Aorta (tissue), 5 donors: Measurements from ENCODE around the gene UBE2F. TPM values are rescaled to one million over a fixed set of nuclear protein-coding genes. Genes with fewer than 3 reads are reported as not detected.
A peak's percentile ranks its signal among the peaks of the same experiment; 100 is the strongest.

Experiments
- ATAC-seq: fragments of 200-7000 bp; cut with Tn5 transposase; one replicate; pipeline ENCODE4 v1.9.1; 2022; ENCODE audit warnings: moderate library complexity; ENCODE audit not compliant: low FRiP score
- DNase-seq, 2 donors: peaks; one replicate each; pipeline ENCODE4 v3.0.0-alpha.2; 2020
- H3K27ac ChIP-seq, 2 donors: one replicate each; pipeline ENCODE4 v1.5.1; 2013; ENCODE audit warnings: low read length in 2 of 2, mild to moderate bottlenecking in 2 of 2, moderate library complexity in 2 of 2, control low read depth in 1 of 2, inconsistent platforms in 1 of 2, low read depth in 1 of 2
- H3K27me3 ChIP-seq, 2 donors: one replicate each; pipeline ENCODE4 v1.6.1; 2013; ENCODE audit warnings: control low read depth in 1 of 2, low read length in 1 of 2, mild to moderate bottlenecking in 1 of 2, moderate library complexity in 1 of 2; ENCODE audit not compliant: insufficient read depth in 2 of 2, control insufficient read depth in 1 of 2
- H3K36me3 ChIP-seq, 2 donors: one replicate each; pipeline ENCODE4 v1.6.1; 2013; ENCODE audit warnings: control low read depth in 1 of 2, low read length in 1 of 2, mild to moderate bottlenecking in 1 of 2; ENCODE audit not compliant: insufficient read depth in 2 of 2, control insufficient read depth in 1 of 2
- H3K4me1 ChIP-seq, 2 donors: one replicate each; pipeline ENCODE4 v1.6.1; 2013; ENCODE audit warnings: low read length in 2 of 2, control low read depth in 1 of 2, mild to moderate bottlenecking in 1 of 2, moderate library complexity in 1 of 2; ENCODE audit not compliant: insufficient read depth in 2 of 2, control insufficient read depth in 1 of 2
- H3K4me3 ChIP-seq, 2 donors: one replicate each; pipeline ENCODE4 v1.5.1; 2013; ENCODE audit warnings: low read length in 2 of 2, control low read depth in 1 of 2, mild to moderate bottlenecking in 1 of 2
- H3K9me3 ChIP-seq: one replicate; pipeline ENCODE4 v1.6.1; 2013; ENCODE audit warnings: mild to moderate bottlenecking, low read length; ENCODE audit not compliant: control insufficient read depth
- WGBS, 2 donors: extraction: QIAGEN DNeasy Blood & Tissue Kit; methylation state at CpG; one replicate each; pipeline ENCODE4 v1.1.7; 2013; 5-methylcytosine and 5-hydroxymethylcytosine counted together
- intact Hi-C, 2 donors: fragments of 100-400 bp; cut with DNase I; formaldehyde crosslinking; loops; one replicate each; pipeline versions ENCODE4 v1.14.2 to v1.15.0; 2022
- polyA plus RNA-seq, 2 donors: library from polyadenylated mRNA; stranded (reverse); fragments of 200-250 nt; gene quantifications; one replicate each; pipeline ENCODE4 v1.2.3, GENCODE V29; 2013
- total RNA-seq, 2 donors: library from RNA; stranded (reverse); fragmentation: NEBNext Ultra II Directional; extraction: Animal tissue kit (Norgen Biotek cat#: 25700); gene quantifications; one replicate each; pipeline ENCODE4 v1.2.1, GENCODE V29; 2021
- donor health status: healthy with polysubstance abuse.
- donor health status: Bipolar disorder and iron deficiency.
- donor health status: DM: no; HTN: no; CAD: no.
- donor health status: DM: no; HTN: no; CAD: no.
- donor health status: DM: yes; HTN: yes; CAD: no.

Gene UBE2F
- total and polyA plus RNA-seq, 4 donors: 40.0 to 53.3 (median 43.6) TPM

GRCh38 chr2:238069021-238069709 is 102.4 kb downstream of the UBE2F start:
- DNase-seq (no peak), ATAC-seq (no peak)
- 95% methylated on average over 10 of the region's 10 CpGs for WGBS, 2 donors
- peaks cover 3 to 5% of the 10 kb centered on the region in 2 donors for H3K36me3 ChIP-seq
- H3K4me3 ChIP-seq: no peak overlapping the region
- H3K9me3 ChIP-seq: no peaks in the 10 kb centered on the region
- H3K4me1 ChIP-seq: no peaks in the 10 kb centered on the region
- H3K27me3 ChIP-seq: no peaks in the 10 kb centered on the region
- intact Hi-C loops: loop anchor here in 1 of 2 donors (10.0 kb wide), 1 partner anchor 196 kb away; no protein-coding TSS in a partner anchor
- no peak overlapping the region for H3K27ac ChIP-seq

GRCh38 chr2:238069877-238070276 is 103.1 kb downstream of the UBE2F start:
- H3K4me1 ChIP-seq: no peaks in the 10 kb centered on the region
- no peaks in the 10 kb centered on the region for H3K9me3 ChIP-seq
- no peak for DNase-seq
- H3K27me3 ChIP-seq: no peaks in the 10 kb centered on the region
- intact Hi-C loops: loop anchor here in 1 of 2 donors (10.0 kb wide), 1 partner anchor 195 kb away; no protein-coding TSS in a partner anchor
- H3K4me3 ChIP-seq: no peak overlapping the region
- 94 to 95% methylated on average over 9 of the region's 9 CpGs for WGBS, 2 donors
- ATAC-seq: no peak
- no peak overlapping the region for H3K27ac ChIP-seq
- peaks cover 3 to 5% of the 10 kb centered on the region in 2 donors for H3K36me3 ChIP-seq

GRCh38 chr2:238075397-238075796 is 108.6 kb downstream of the UBE2F start:
- Histone ChIP-seq H3K9me3 (no peaks in the 10 kb centered on the region), H3K4me1 (no peaks in the 10 kb centered on the region), H3K27ac (no peak overlapping the region), H3K36me3 (peaks cover 0 to 4% of the 10 kb centered on the region in 2 donors), H3K4me3 (no peak overlapping the region), H3K27me3 (no peaks in the 10 kb centered on the region)
- intact Hi-C loops: no loop called here
- no peak for DNase-seq
- ATAC-seq: no peak

- no peak for ATAC-seq
- Histone ChIP-seq H3K27me3 (no peaks in the 10 kb centered on the region), H3K4me3 (no peak overlapping the region), H3K27ac (no peak overlapping the region), H3K9me3 (no peaks in the 10 kb centered on the region), H3K36me3 (peaks cover 1 to 4% of the 10 kb centered on the region in 2 donors), H3K4me1 (no peaks in the 10 kb centered on the region)
- no peak for DNase-seq
- intact Hi-C loops: no loop called here
- WGBS, 2 donors: 97 to 98% methylated on average over 1 of the region's 1 CpG
Observed at GRCh38 chr2:238077292-238077691, 110.5 kb downstream of the UBE2F start.

- H3K4me3 ChIP-seq: no peak overlapping the region
- no peaks in the 10 kb centered on the region for H3K9me3 ChIP-seq
- 81 to 95% methylated on average over 2 of the region's 2 CpGs for WGBS, 2 donors
- no peak overlapping the region for H3K27ac ChIP-seq
- no peaks in the 10 kb centered on the region for H3K27me3 ChIP-seq
- DNase-seq: no peak
- peaks cover 3 to 4% of the 10 kb centered on the region in 2 donors for H3K36me3 ChIP-seq
- no peaks in the 10 kb centered on the region for H3K4me1 ChIP-seq
- intact Hi-C loops: loop anchor here in 1 of 2 donors (2.0 kb wide), 1 partner anchor 37 kb away; no protein-coding TSS in a partner anchor
- no peak for ATAC-seq
Observed at GRCh38 chr2:238079874-238080327, 113.1 kb downstream of the UBE2F start.

GRCh38 chr2:238080518-238080917 is 113.7 kb downstream of the UBE2F start:
- DNase-seq (no peak), ATAC-seq (no peak)
- Histone ChIP-seq H3K4me3 (no peak overlapping the region), H3K27me3 (no peaks in the 10 kb centered on the region), H3K27ac (no peak overlapping the region), H3K36me3 (peaks cover 3 to 4% of the 10 kb centered on the region in 2 donors), H3K4me1 (no peaks in the 10 kb centered on the region), H3K9me3 (no peaks in the 10 kb centered on the region)
- intact Hi-C loops: loop anchor here in 1 of 2 donors (2.0 kb wide), 1 partner anchor 36 kb away; no protein-coding TSS in a partner anchor
- 97 to 98% methylated on average over 15 of the region's 15 CpGs for WGBS, 2 donors

- intact Hi-C loops: loop anchor here in 1 of 2 donors (2.0 kb wide), 1 partner anchor 36 kb away; no protein-coding TSS in a partner anchor
- DNase-seq: no peak
- H3K9me3 ChIP-seq: no peaks in the 10 kb centered on the region
- no peak overlapping the region for H3K4me3 ChIP-seq
- H3K36me3 ChIP-seq: peaks cover 3 to 4% of the 10 kb centered on the region in 2 donors
- no peak for ATAC-seq
- H3K4me1 ChIP-seq: no peaks in the 10 kb centered on the region
- H3K27me3 ChIP-seq: no peaks in the 10 kb centered on the region
- H3K27ac ChIP-seq: no peak overlapping the region
- WGBS, 2 donors: 91 to 93% methylated on average over 13 of the region's 13 CpGs
Observed at GRCh38 chr2:238081150-238081549, 114.3 kb downstream of the UBE2F start.

- Histone ChIP-seq H3K9me3 (no peaks in the 10 kb centered on the region), H3K4me3 (no peak overlapping the region), H3K36me3 (peaks cover 3 to 4% of the 10 kb centered on the region in 2 donors), H3K4me1 (no peaks in the 10 kb centered on the region), H3K27ac (no peak overlapping the region), H3K27me3 (no peaks in the 10 kb centered on the region)
- ATAC-seq (no peak), DNase-seq (no peak)
- intact Hi-C loops: loop anchor here in 1 of 2 donors (2.0 kb wide), 1 partner anchor 35 kb away; no protein-coding TSS in a partner anchor
- 95 to 96% methylated on average over 16 of the region's 16 CpGs for WGBS, 2 donors
Observed at GRCh38 chr2:238081561-238081960, 114.7 kb downstream of the UBE2F start.

- H3K4me1 ChIP-seq: no peaks in the 10 kb centered on the region
- H3K36me3 ChIP-seq: peaks cover 3 to 4% of the 10 kb centered on the region in 2 donors
- H3K27ac ChIP-seq: no peak overlapping the region
- no peak for DNase-seq
- intact Hi-C loops: no loop called here
- no peaks in the 10 kb centered on the region for H3K27me3 ChIP-seq
- peak; percentile 7 for ATAC-seq
- no peak overlapping the region for H3K4me3 ChIP-seq
- WGBS, 2 donors: 93% methylated on average over 17 of the region's 17 CpGs
- no peaks in the 10 kb centered on the region for H3K9me3 ChIP-seq
Observed at GRCh38 chr2:238082151-238082550, 115.3 kb downstream of the UBE2F start.
